H1 (cell line): ENCODE data around the gene UBAP2L. TPM values are rescaled to one million over a fixed set of nuclear protein-coding genes. Genes with fewer than 3 reads are reported as not detected.

ENCODE experiments used
- GABPA ChIP-seq: IDR thresholded peaks from 2 replicates; pipeline ENCODE4 v1.6.1; 2011; ENCODE audit warnings: mild to moderate bottlenecking, low read length, moderate library complexity, borderline replicate concordance; ENCODE audit not compliant: insufficient read depth
- SRF ChIP-seq: IDR thresholded peaks from 2 replicates; pipeline ENCODE4 v1.6.1; 2011; ENCODE audit warnings: mild to moderate bottlenecking, low read depth, low read length, moderate library complexity
- polyA plus RNA-seq, 7 experiments: library from polyadenylated mRNA; depleted of rRNA in 3 of 7; stranded (reverse) in 5 of 7; unstranded in 2 of 7; fragments of >200 nt in 5 of 7; fragments of 200-250 nt in 2 of 7; gene quantifications; 1 replicate in 5 of 7; 2 replicates in 1 of 7; 4 replicates in 1 of 7; pipeline versions ENCODE4 v1.2.1 to v1.2.3, GENCODE V29; 2011 to 2013; ENCODE audit warnings: missing spikeins in 2 of 7, mixed read lengths in 2 of 7
- total RNA-seq: library from RNA; stranded (reverse); fragmentation: NEBNext Ultra II Directional; extraction: Animal tissue kit (Norgen Biotek cat#: 25700); gene quantifications from 2 replicates; pipeline ENCODE4 v1.2.1, GENCODE V29; 2021
- TF ChIP-seq, protein P1 (sequence below): IDR thresholded peaks from 2 replicates; pipeline ENCODE4 v1.6.1; 2012; ENCODE audit warnings: low read length, inconsistent platforms

UBAP2L gene
- total and polyA plus RNA-seq, 2 of the 8 experiments (the other 6 are each of a cell fraction or from before 2014, with no cell fraction given): 254 to 349 TPM

DNA sequence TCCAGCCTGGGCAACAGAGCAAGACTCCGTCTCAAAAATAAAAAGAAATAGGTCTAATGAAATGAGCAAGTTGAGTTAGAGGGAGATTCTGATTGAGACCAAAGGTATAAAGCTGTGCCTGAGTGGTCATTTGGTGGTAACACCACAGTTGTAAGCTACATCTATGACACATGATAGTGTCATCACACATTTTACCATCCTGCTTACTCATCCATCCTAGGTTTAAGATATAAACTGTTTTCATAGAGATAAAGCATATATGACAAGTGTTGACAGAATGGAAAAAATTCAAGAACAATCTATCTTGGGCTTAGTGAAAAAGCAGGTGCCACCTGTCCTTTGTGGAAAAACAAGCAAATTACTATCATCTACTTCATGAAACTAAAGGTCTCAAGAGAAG is 7.5 kb upstream of the UBAP2L start (continued):
- TF ChIP-seq SRF (no peak), GABPA (no peak)
- TF ChIP-seq, protein P1, sequence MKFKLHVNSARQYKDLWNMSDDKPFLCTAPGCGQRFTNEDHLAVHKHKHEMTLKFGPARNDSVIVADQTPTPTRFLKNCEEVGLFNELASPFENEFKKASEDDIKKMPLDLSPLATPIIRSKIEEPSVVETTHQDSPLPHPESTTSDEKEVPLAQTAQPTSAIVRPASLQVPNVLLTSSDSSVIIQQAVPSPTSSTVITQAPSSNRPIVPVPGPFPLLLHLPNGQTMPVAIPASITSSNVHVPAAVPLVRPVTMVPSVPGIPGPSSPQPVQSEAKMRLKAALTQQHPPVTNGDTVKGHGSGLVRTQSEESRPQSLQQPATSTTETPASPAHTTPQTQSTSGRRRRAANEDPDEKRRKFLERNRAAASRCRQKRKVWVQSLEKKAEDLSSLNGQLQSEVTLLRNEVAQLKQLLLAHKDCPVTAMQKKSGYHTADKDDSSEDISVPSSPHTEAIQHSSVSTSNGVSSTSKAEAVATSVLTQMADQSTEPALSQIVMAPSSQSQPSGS: no peak
